Mesenchymal stem cell (in vitro differentiated cells and primary cell): ENCODE measurements around the gene HS1BP3.

Experiments
- DNase-seq: peaks from one replicate; pipeline ENCODE4 v3.0.0-alpha.2; 2013
- H2AFZ ChIP-seq: one replicate; pipeline ENCODE4 v1.6.1; 2013; ENCODE audit warnings: low read depth, mild to moderate bottlenecking, control low read depth, inconsistent platforms, low read length, moderate library complexity
- H2AK5ac ChIP-seq: 2 replicates; pipeline ENCODE4 v1.6.1; 2013; ENCODE audit warnings: low read length, moderate library complexity, mild to moderate bottlenecking, inconsistent platforms; ENCODE audit not compliant: severe bottlenecking
- H2BK120ac ChIP-seq: one replicate; pipeline ENCODE4 v1.6.1; 2013; ENCODE audit warnings: low read depth, mild to moderate bottlenecking, inconsistent platforms, low read length, moderate library complexity
- H2BK12ac ChIP-seq, 2 experiments: one replicate each; pipeline ENCODE4 v1.6.1; 2013; ENCODE audit warnings: inconsistent platforms in 2 of 2, low read length in 2 of 2, mild to moderate bottlenecking in 2 of 2, moderate library complexity in 2 of 2, control low read depth in 1 of 2
- H2BK15ac ChIP-seq: one replicate; pipeline ENCODE4 v1.6.1; 2013; ENCODE audit warnings: mild to moderate bottlenecking, low read depth, inconsistent platforms; ENCODE audit not compliant: poor library complexity, severe bottlenecking
- H2BK5ac ChIP-seq: 2 replicates; pipeline ENCODE4 v1.6.1; 2013; ENCODE audit warnings: low read depth, mild to moderate bottlenecking, low read length, control low read depth, inconsistent platforms; ENCODE audit not compliant: poor library complexity, severe bottlenecking
- H3K14ac ChIP-seq, 2 experiments: one replicate each; pipeline ENCODE4 v1.6.1; 2013; ENCODE audit warnings: inconsistent platforms in 2 of 2, low read length in 2 of 2, control low read depth in 1 of 2, mild to moderate bottlenecking in 1 of 2, moderate library complexity in 1 of 2
- H3K18ac ChIP-seq, 2 experiments: one replicate each; pipeline ENCODE4 v1.6.1; 2013; ENCODE audit warnings: inconsistent platforms in 2 of 2, low read length in 2 of 2, control low read depth in 1 of 2, low read depth in 1 of 2, mild to moderate bottlenecking in 1 of 2
- H3K23ac ChIP-seq, 2 experiments: one replicate each; pipeline ENCODE4 v1.6.1; 2013; ENCODE audit warnings: inconsistent platforms in 2 of 2, low read length in 2 of 2, mild to moderate bottlenecking in 2 of 2, moderate library complexity in 2 of 2, control low read depth in 1 of 2
- H3K27ac ChIP-seq: 2 replicates; pipeline ENCODE4 v1.5.1; 2013; ENCODE audit warnings: mild to moderate bottlenecking, moderate library complexity, low read length, control low read depth, inconsistent platforms; ENCODE audit not compliant: poor library complexity, severe bottlenecking
- H3K27me3 ChIP-seq, 2 experiments: 2 replicates each; pipeline versions ENCODE4 v1.6.1 to v1.7.0; 2013; ENCODE audit warnings: low read length in 2 of 2, mild to moderate bottlenecking in 2 of 2, moderate library complexity in 2 of 2, control low read depth in 1 of 2, inconsistent platforms in 1 of 2; ENCODE audit not compliant: control insufficient read depth in 1 of 2, insufficient read depth in 1 of 2
- H3K36me3 ChIP-seq, 2 experiments: 2 replicates each; pipeline versions ENCODE4 v1.6.1 to v1.7.0; 2013; ENCODE audit warnings: low read length in 2 of 2, control low read depth in 1 of 2, inconsistent platforms in 1 of 2, low read depth in 1 of 2, mild to moderate bottlenecking in 1 of 2; ENCODE audit not compliant: insufficient read depth in 2 of 2, control insufficient read depth in 1 of 2
- H3K4ac ChIP-seq, 2 experiments: one replicate each; pipeline ENCODE4 v1.6.1; 2013; ENCODE audit warnings: inconsistent platforms in 2 of 2, low read length in 2 of 2, mild to moderate bottlenecking in 2 of 2, moderate library complexity in 2 of 2, control low read depth in 1 of 2, low read depth in 1 of 2
- H3K4me1 ChIP-seq: 2 replicates; pipeline ENCODE4 v1.6.1; 2013; ENCODE audit warnings: low read depth, low read length, control low read depth; ENCODE audit not compliant: control insufficient read depth, insufficient read depth
- H3K4me2 ChIP-seq: 2 replicates; pipeline ENCODE4 v1.6.1; 2013; ENCODE audit warnings: low read length, mild to moderate bottlenecking, inconsistent platforms; ENCODE audit not compliant: poor library complexity, severe bottlenecking
- H3K4me3 ChIP-seq, 2 experiments: 2 replicates each; pipeline versions ENCODE4 v1.5.1 to v1.7.0; 2013; ENCODE audit warnings: low read length in 2 of 2, mild to moderate bottlenecking in 2 of 2, control low read depth in 1 of 2, low read depth in 1 of 2; ENCODE audit not compliant: insufficient read depth in 1 of 2
- H3K79me1 ChIP-seq: replicated peaks from 2 replicates; pipeline ENCODE4 v1.6.1; 2013; ENCODE audit warnings: mild to moderate bottlenecking, control low read depth, low read length, inconsistent platforms; ENCODE audit not compliant: poor library complexity, severe bottlenecking
- H3K9ac ChIP-seq: 2 replicates; pipeline ENCODE4 v1.7.0; 2013; ENCODE audit warnings: mild to moderate bottlenecking, low read length, moderate library complexity
- H3K9me3 ChIP-seq: 2 replicates; pipeline ENCODE4 v1.7.0; 2013; ENCODE audit warnings: mild to moderate bottlenecking, low read length; ENCODE audit not compliant: control insufficient read depth
- H4K8ac ChIP-seq: one replicate; pipeline ENCODE4 v1.6.1; 2013; ENCODE audit warnings: inconsistent platforms, mild to moderate bottlenecking, low read length, moderate library complexity
- H4K91ac ChIP-seq: one replicate; pipeline ENCODE4 v1.6.1; 2013; ENCODE audit warnings: mild to moderate bottlenecking, low read length, inconsistent platforms
- WGBS: methylation state at CpG from one replicate; pipeline ENCODE4 v1.1.7; 2013; ENCODE audit warnings: mixed read lengths; 5-methylcytosine and 5-hydroxymethylcytosine counted together

HS1BP3 gene

GRCh38 chr2:20656561-20656960 is 5.7 kb upstream of the HS1BP3 start:
- H3K4ac ChIP-seq = no peak overlapping the region
- H3K9ac ChIP-seq = no peak overlapping the region
- H3K27me3 ChIP-seq = peaks cover 15 to 51% of the 10 kb centered on the region in 2 experiments
- no peak overlapping the region for H3K18ac ChIP-seq
- no peak overlapping the region for H2BK5ac ChIP-seq
- no peak overlapping the region for H2AFZ ChIP-seq
- H4K91ac ChIP-seq = no peak overlapping the region
- no peak overlapping the region for H2BK15ac ChIP-seq
- H3K23ac ChIP-seq = no peak overlapping the region
- no peak overlapping the region for H3K27ac ChIP-seq
- H3K14ac ChIP-seq = no peak overlapping the region
- DNase-seq = no peak
- H2AK5ac ChIP-seq = no peak overlapping the region
- H3K36me3 ChIP-seq = no peaks in the 10 kb centered on the region
- H3K9me3 ChIP-seq = no peaks in the 10 kb centered on the region
- H3K4me1 ChIP-seq = peaks cover 3% of the 10 kb centered on the region
- H3K4me2 ChIP-seq = no peak overlapping the region
- H3K4me3 ChIP-seq = no peak overlapping the region
- WGBS = 84% methylated on average over 7 of the region's 7 CpGs
- no peak overlapping the region for H4K8ac ChIP-seq
- no peak overlapping the region for H2BK120ac ChIP-seq
- no peak overlapping the region for H2BK12ac ChIP-seq
- H3K79me1 ChIP-seq = no peaks in the 10 kb centered on the region

GRCh38 chr2:20654535-20654813 is 3.6 kb upstream of the HS1BP3 start:
- Histone ChIP-seq H3K4me1 (peaks cover 16% of the 10 kb centered on the region), H3K9ac (no peak overlapping the region), H2BK5ac (no peak overlapping the region), H3K18ac (no peak overlapping the region), H3K23ac (no peak overlapping the region), H2AFZ (no peak overlapping the region), H3K14ac (no peak overlapping the region), H4K8ac (no peak overlapping the region), H3K4me2 (no peak overlapping the region), H3K36me3 (peaks cover 0 to 3% of the 10 kb centered on the region in 2 experiments), H3K27me3 (peaks cover 1 to 47% of the 10 kb centered on the region in 2 experiments), H3K79me1 (peaks cover 11% of the 10 kb centered on the region), H2BK15ac (no peak overlapping the region), H3K9me3 (no peaks in the 10 kb centered on the region), H3K4me3 (no peak overlapping the region), H3K4ac (no peak overlapping the region), H4K91ac (no peak overlapping the region), H3K27ac (no peak overlapping the region), H2BK120ac (no peak overlapping the region), H2AK5ac (no peak overlapping the region), H2BK12ac (no peak overlapping the region)
- no peak for DNase-seq
- 80% methylated on average over 2 of the region's 2 CpGs for WGBS

- H3K4me1 ChIP-seq = peaks cover 19% of the 10 kb centered on the region
- no peak overlapping the region for H3K4ac ChIP-seq
Measured at GRCh38 chr2:20653695-20654534, 3.0 kb upstream of the HS1BP3 start.

GRCh38 chr2:20652673-20653575 is 2.0 kb upstream of the HS1BP3 start:
- Histone ChIP-seq H3K27ac (no peak overlapping the region), H2AK5ac (no peak overlapping the region), H2BK15ac (no peak overlapping the region), H2AFZ (no peak overlapping the region), H4K91ac (no peak overlapping the region), H2BK12ac (no peak overlapping the region), H2BK5ac (no peak overlapping the region), H3K14ac (no peak overlapping the region), H2BK120ac (no peak overlapping the region), H4K8ac (no peak overlapping the region), H3K36me3 (peaks cover 0 to 5% of the 10 kb centered on the region in 2 experiments), H3K9me3 (no peaks in the 10 kb centered on the region), H3K4ac (no peak overlapping the region), H3K23ac (no peak overlapping the region), H3K18ac (no peak overlapping the region), H3K9ac (no peak overlapping the region), H3K79me1 (peaks cover 21% of the 10 kb centered on the region), H3K4me1 (peaks cover 24% of the 10 kb centered on the region), H3K4me3 (no peak overlapping the region), H3K27me3 (peaks cover 0 to 37% of the 10 kb centered on the region in 2 experiments), H3K4me2 (no peak overlapping the region)
- no peak for DNase-seq
- WGBS = 94% methylated on average over 10 of the region's 11 CpGs

More at GRCh38 chr2:20653695-20654534, 3.0 kb upstream of the HS1BP3 start:
- Histone ChIP-seq H2BK12ac (no peak overlapping the region), H3K9ac (no peak overlapping the region), H4K91ac (no peak overlapping the region), H2BK5ac (no peak overlapping the region), H3K27me3 (peaks cover 0 to 41% of the 10 kb centered on the region in 2 experiments), H3K36me3 (peaks cover 0 to 5% of the 10 kb centered on the region in 2 experiments), H3K23ac (peak overlapping the region in 1 of 2 experiments; percentile 52), H3K79me1 (peaks cover 13% of the 10 kb centered on the region), H4K8ac (no peak overlapping the region), H3K4me2 (no peak overlapping the region), H3K14ac (no peak overlapping the region), H2BK120ac (no peak overlapping the region), H3K4me3 (no peak overlapping the region), H3K18ac (no peak overlapping the region), H2BK15ac (no peak overlapping the region), H2AFZ (no peak overlapping the region), H3K9me3 (no peaks in the 10 kb centered on the region), H2AK5ac (no peak overlapping the region), H3K27ac (no peak overlapping the region)
- no peak for DNase-seq
- WGBS = 93% methylated on average over 5 of the region's 7 CpGs
